ENCODE results near the gene TXNDC17.

DNA sequence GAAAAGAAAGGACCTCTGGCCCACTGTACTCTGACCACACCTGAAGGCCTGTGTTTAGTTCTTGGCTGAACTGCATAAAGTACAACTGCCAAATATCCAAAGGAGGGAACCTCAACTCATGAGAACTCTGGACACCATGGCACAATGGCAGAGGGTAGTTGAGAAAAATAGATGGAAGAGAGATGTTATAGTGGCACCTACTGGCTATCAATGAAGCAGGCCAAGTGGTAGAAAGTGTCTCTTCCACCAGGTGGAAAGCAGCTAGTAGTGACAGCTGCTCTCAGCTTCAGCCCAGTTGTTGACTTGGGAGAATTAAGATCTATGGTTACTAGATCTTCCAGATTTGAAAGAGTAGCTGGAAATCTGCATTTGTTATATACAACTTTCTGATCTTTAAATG, 7.3 kb downstream of the TXNDC17 start:
- TF ChIP-seq POLR2A (IDR thresholded peaks at IDR 0.05; ENCODE audit: low read depth, low read length) (no peak), RFX5 (IDR thresholded peaks at IDR 0.05; ENCODE audit: low read depth, low read length) (no peak), RAD21 (IDR thresholded peaks at IDR 0.05; ENCODE audit: low read length) (peak; percentile 36; the same call in 1 of the 2 replicates), CHD1 (IDR thresholded peaks at IDR 0.05; ENCODE audit: low read depth, low read length) (no peak), BHLHE40 (IDR thresholded peaks at IDR 0.05; ENCODE audit: low read depth, low read length) (no peak), MAZ (IDR thresholded peaks at IDR 0.05; ENCODE audit: borderline replicate concordance, low read depth, low read length) (no peak), MAFK (IDR thresholded peaks at IDR 0.05; ENCODE audit: low read depth, low read length) (no peak), MXI1 (IDR thresholded peaks at IDR 0.05; ENCODE audit: borderline replicate concordance, low read depth, low read length) (no peak), FOS (IDR thresholded peaks at IDR 0.05; ENCODE audit: low read depth, low read length) (no peak), SMC3 (IDR thresholded peaks at IDR 0.05; ENCODE audit: low read depth, low read length) (peak; percentile 14; the same call in 1 of the 2 replicates), CEBPB (IDR thresholded peaks at IDR 0.05; ENCODE audit: low read depth, low read length) (no peak)
- TF ChIP-seq, protein P1, sequence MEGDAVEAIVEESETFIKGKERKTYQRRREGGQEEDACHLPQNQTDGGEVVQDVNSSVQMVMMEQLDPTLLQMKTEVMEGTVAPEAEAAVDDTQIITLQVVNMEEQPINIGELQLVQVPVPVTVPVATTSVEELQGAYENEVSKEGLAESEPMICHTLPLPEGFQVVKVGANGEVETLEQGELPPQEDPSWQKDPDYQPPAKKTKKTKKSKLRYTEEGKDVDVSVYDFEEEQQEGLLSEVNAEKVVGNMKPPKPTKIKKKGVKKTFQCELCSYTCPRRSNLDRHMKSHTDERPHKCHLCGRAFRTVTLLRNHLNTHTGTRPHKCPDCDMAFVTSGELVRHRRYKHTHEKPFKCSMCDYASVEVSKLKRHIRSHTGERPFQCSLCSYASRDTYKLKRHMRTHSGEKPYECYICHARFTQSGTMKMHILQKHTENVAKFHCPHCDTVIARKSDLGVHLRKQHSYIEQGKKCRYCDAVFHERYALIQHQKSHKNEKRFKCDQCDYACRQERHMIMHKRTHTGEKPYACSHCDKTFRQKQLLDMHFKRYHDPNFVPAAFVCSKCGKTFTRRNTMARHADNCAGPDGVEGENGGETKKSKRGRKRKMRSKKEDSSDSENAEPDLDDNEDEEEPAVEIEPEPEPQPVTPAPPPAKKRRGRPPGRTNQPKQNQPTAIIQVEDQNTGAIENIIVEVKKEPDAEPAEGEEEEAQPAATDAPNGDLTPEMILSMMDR (conservative IDR thresholded peaks at IDR 0.05; ENCODE audit: low read depth, low read length), result peak; percentile 37
- TF ChIP-seq, protein P2, sequence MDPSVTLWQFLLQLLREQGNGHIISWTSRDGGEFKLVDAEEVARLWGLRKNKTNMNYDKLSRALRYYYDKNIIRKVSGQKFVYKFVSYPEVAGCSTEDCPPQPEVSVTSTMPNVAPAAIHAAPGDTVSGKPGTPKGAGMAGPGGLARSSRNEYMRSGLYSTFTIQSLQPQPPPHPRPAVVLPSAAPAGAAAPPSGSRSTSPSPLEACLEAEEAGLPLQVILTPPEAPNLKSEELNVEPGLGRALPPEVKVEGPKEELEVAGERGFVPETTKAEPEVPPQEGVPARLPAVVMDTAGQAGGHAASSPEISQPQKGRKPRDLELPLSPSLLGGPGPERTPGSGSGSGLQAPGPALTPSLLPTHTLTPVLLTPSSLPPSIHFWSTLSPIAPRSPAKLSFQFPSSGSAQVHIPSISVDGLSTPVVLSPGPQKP (IDR thresholded peaks at IDR 0.05; ENCODE audit: borderline replicate concordance, low read depth, low read length), result no peak
- TF ChIP-seq, protein P3, sequence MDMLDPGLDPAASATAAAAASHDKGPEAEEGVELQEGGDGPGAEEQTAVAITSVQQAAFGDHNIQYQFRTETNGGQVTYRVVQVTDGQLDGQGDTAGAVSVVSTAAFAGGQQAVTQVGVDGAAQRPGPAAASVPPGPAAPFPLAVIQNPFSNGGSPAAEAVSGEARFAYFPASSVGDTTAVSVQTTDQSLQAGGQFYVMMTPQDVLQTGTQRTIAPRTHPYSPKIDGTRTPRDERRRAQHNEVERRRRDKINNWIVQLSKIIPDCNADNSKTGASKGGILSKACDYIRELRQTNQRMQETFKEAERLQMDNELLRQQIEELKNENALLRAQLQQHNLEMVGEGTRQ (IDR thresholded peaks at IDR 0.05; ENCODE audit: low read depth, low read length), result no peak

Measured in IMR-90 (cell line).